ENCODE results near the gene AARS2. TPM values are rescaled to one million over a fixed set of nuclear protein-coding genes. Genes with fewer than 3 reads are reported as not detected.

AARS2 gene
- total and polyA plus RNA-seq, 10 of the 15 experiments (the other 5 are each of a cell fraction or from before 2014, with no cell fraction given) = 0.71 to 18.3 (median 12.7) TPM

- 6% methylated on average over 7 of the region's 7 CpGs for WGBS (ENCODE audit: insufficient coverage, insufficient replicate concordance, low lambda C conversion rate, missing lambda C conversion rate)
- no peak for DNase-seq (ENCODE audit: low read depth, low spot score)
- TF ChIP-seq CUX1 (IDR thresholded peaks at IDR 0.05; ENCODE audit: insufficient replicate concordance, low read depth, low read length) (no peak), RAD21 (IDR thresholded peaks at IDR 0.05; ENCODE audit: insufficient read depth, low read depth, low read length) (no peak), RCOR1 (conservative IDR thresholded peaks at IDR 0.05; ENCODE audit: low read depth, low read length) (no peak), TAF1 (IDR thresholded peaks at IDR 0.05; ENCODE audit: borderline replicate concordance, low read depth, low read length) (no peak), ZNF24 (IDR thresholded peaks at IDR 0.05) (no peak), RUNX3 (IDR thresholded peaks at IDR 0.05; ENCODE audit: low read length) (no peak), ZBTB40 (IDR thresholded peaks at IDR 0.05; ENCODE audit: borderline replicate concordance) (no peak), ETV6 (conservative IDR thresholded peaks at IDR 0.05 in 1 of 2, IDR thresholded peaks at IDR 0.05 in 1 of 2; ENCODE audit: borderline replicate concordance in 1 of 2, low read depth in 1 of 2) (no peak), BMI1 (IDR thresholded peaks at IDR 0.05; ENCODE audit: borderline replicate concordance) (no peak), NFYA (IDR thresholded peaks at IDR 0.05; ENCODE audit: borderline replicate concordance, low read depth, low read length) (no peak), RFX5 (IDR thresholded peaks at IDR 0.05; ENCODE audit: low read depth, low read length) (no peak), SMAD1 (IDR thresholded peaks at IDR 0.05; ENCODE audit: low read depth, partially characterized antibody) (no peak), WRNIP1 (IDR thresholded peaks at IDR 0.05; ENCODE audit: borderline replicate concordance, low read depth, low read length) (no peak)
Observed at GRCh38 chr6:44339763-44340625, 26.8 kb upstream of the AARS2 start.

More at GRCh38 chr6:44339763-44340625, 26.8 kb upstream of the AARS2 start:
- POLR2A ChIA-PET = no interaction called here
- no peak overlapping the region for H2AFZ ChIP-seq (ENCODE audit: control insufficient read depth, low read depth, low read length)
- in situ Hi-C loops (cut with MboI) = loop anchor here (5.0 kb wide), 1 partner anchor 73 kb away; the partner anchor contains the start of gene NFKBIE
- H3K36me3 ChIP-seq (ENCODE audit: control insufficient read depth in 2 of 2, insufficient read depth in 2 of 2, low read length in 1 of 2) = no peaks in the 10 kb centered on the region
- ATAC-seq (no peak), FAIRE-seq (no peak)
- no peaks in the 10 kb centered on the region for H3K4me1 ChIP-seq (ENCODE audit: control insufficient read depth, insufficient read depth, low read length)
- H4K20me1 ChIP-seq (ENCODE audit: control insufficient read depth, insufficient read depth) = no peaks in the 10 kb centered on the region
- CTCF ChIA-PET = interaction anchor here (0.6 to 10.4 kb wide), 11 partner anchors 11 to 240 kb away, joined by 3 to 163 read pairs (median 4); partner anchors contain the start of genes NFKBIE and TMEM151B
- H3K27ac ChIP-seq (ENCODE audit: control insufficient read depth, insufficient read depth) = no peak overlapping the region
- H3K4me3 ChIP-seq = no peak overlapping the region
- no peak overlapping the region for H3K9ac ChIP-seq (ENCODE audit: control insufficient read depth, insufficient read depth, low read length)
- H3K79me2 ChIP-seq (ENCODE audit: control insufficient read depth, insufficient read depth, low read length) = no peaks in the 10 kb centered on the region
- no peak overlapping the region for H3K4me2 ChIP-seq (ENCODE audit: control insufficient read depth, insufficient read depth)
- SMC1A ChIA-PET (ENCODE audit: uncharacterized antibody, unreplicated experiment) = interaction anchor here (1.4 to 5.5 kb wide), 3 partner anchors 19 to 171 kb away, joined by 3 to 79 read pairs (median 11); partner anchors contain the start of gene TMEM151B
- no TSS peak for BruUV-seq (replicated peaks)
- RAD21 ChIA-PET (ENCODE audit: unreplicated experiment) = interaction anchor here (1.2 to 3.8 kb wide), 3 partner anchors 13 to 154 kb away, joined by 3 to 36 read pairs (median 3); partner anchors contain the start of gene TMEM151B
- intact Hi-C loops (cut with micrococcal nuclease; ENCODE audit: unreplicated experiment) = loop anchor here (5.0 kb wide), 1 partner anchor 188 kb away; no protein-coding TSS in a partner anchor
- peaks cover 4% of the 10 kb centered on the region in 2 experiments; a peak in 3 of 4 replicates for H3K27me3 ChIP-seq (replicated peaks in 1 of 2; ENCODE audit: control insufficient read depth in 2 of 2, insufficient read depth in 2 of 2, low read length in 1 of 2)
- no peaks in the 10 kb centered on the region for H3K9me3 ChIP-seq (replicated peaks; ENCODE audit: control insufficient read depth, insufficient read depth, low read length)
